GM19455 (cell line): ENCODE data around the gene MRPL54.

Experiments
- ATAC-seq: cut with Tn5 transposase; IDR thresholded peaks from one replicate; pipeline ENCODE4 v1.9.1; 2021; ENCODE audit not compliant: unreplicated experiment

The MRPL54 gene

GRCh38 chr19:3768748-3769099 is 6.2 kb downstream of the MRPL54 start:
- no peak for ATAC-seq

- no peak for ATAC-seq
Measured at GRCh38 chr19:3769494-3769893, 7.0 kb downstream of the MRPL54 start.

DNA sequence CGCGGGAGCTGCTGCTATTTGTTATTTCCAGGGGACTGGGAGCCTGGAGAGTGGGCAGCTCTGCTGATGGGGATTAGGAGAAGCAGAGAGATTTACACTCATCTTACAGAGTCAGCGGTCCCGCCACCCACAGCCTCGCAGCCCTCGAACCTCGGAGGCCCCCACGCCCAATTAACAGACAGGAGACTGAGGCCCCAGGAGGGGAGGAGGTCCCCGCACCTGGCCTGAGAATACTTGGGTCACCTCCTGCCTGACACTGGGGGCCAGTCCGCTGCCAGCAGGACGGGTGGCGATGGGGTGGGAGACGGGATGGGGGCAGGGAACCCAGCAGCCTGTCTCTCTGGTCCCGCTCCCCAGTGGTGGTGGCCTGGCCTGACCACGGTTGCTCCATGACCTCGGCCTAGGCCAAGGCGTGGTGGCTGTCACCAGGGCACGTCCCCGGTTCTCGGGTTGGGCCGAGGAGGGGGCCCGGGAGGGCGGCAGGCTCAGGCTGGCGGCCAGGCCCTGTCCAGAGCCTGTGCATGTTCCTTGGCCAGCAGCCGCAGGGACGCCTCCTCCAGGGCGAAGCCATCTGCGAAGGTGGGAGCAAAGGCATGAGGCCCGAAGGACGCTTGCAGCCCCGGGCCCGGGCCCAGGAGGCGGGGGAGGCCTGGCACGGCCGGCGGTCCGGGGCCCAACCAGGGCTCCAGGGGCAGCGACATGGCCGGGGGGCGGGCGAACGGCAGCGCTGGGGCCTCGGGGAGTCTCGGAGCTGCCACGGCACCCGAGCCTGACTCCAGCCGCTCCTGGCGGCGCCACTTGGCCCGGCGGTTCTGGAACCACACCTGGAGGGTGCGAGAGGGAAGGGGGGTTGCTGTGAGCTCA is 7.9 kb downstream of the MRPL54 start:
- ATAC-seq = no peak

DNA sequence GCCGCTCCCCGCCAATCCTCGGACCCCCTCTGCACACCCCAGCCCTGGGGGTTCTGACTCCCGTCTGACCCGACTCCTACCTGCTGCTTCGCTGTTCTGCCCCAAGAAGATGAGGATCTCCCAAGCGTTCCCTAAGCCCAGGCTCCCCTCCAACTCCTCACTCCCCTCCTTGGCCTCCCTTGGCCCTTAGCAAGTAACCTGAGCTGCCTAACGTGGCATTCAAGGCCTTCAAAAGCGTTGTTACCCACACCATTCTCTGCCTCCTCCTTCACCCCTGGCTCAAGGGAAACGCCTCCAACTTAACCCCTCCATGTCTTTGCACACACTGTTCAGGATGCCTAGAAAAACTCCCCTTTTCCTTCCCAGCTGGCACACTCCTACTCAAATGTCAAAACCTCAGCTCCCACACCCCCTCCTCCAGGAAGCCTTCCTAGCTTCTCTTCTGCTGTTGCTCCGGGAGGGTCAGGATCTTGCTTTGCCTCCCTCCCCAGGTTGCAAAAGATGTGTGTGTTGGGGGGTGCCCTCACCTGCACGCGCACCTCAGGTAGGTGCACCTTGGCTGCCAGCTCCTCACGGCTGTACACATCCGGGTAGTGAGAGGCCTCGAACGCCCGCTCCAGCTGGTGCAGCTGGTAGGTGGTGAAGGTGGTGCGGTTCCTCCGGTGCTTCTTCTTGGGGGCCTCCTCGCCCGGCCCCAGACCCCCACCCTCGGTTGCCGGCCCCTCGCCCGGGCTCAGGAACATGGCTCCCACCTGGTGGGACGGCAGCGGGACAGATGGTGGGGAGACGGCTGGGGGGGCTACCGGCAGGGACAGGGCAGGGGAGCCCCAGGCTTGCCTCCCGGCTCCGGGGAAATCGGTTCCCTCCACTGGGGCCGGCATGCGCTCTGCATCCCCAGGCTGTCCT is 8.8 kb downstream of the MRPL54 start:
- ATAC-seq = no peak

- no peak for ATAC-seq
Measured at GRCh38 chr19:3771906-3772455, 9.5 kb downstream of the MRPL54 start, which contains the start of gene RAX2. TSS of gene RAX2 (minus strand) at chr19:3772228. CDS start at chr19:3771742, 486 bp downstream.

- ATAC-seq = no peak
Measured at GRCh38 chr19:3773814-3774515, 11.5 kb downstream of the MRPL54 start.

GRCh38 chr19:3774621-3775373 is 12.3 kb downstream of the MRPL54 start:
- ATAC-seq = no peak

DNA sequence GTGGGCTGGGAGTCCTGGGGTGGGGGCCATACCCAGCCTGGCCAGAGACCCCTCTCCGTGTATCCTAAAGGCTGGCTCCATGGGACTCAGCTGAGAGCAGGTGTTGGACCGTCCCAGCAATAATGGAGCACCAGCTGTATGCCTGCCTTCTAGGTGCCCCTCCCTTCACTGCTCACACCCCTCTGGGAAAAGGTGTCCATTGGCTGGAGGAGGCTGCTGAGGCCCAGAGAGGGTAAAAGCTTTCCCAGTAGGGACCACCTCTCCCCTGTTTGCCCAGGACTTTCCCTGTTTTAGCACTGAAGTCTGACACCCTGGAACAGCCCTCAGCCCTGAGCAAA is 12.9 kb downstream of the MRPL54 start:
- no peak for ATAC-seq

GRCh38 chr19:3775831-3776230 is 13.3 kb downstream of the MRPL54 start:
- ATAC-seq = no peak

- no peak for ATAC-seq
Measured at GRCh38 chr19:3776479-3777040, 14.1 kb downstream of the MRPL54 start.

DNA sequence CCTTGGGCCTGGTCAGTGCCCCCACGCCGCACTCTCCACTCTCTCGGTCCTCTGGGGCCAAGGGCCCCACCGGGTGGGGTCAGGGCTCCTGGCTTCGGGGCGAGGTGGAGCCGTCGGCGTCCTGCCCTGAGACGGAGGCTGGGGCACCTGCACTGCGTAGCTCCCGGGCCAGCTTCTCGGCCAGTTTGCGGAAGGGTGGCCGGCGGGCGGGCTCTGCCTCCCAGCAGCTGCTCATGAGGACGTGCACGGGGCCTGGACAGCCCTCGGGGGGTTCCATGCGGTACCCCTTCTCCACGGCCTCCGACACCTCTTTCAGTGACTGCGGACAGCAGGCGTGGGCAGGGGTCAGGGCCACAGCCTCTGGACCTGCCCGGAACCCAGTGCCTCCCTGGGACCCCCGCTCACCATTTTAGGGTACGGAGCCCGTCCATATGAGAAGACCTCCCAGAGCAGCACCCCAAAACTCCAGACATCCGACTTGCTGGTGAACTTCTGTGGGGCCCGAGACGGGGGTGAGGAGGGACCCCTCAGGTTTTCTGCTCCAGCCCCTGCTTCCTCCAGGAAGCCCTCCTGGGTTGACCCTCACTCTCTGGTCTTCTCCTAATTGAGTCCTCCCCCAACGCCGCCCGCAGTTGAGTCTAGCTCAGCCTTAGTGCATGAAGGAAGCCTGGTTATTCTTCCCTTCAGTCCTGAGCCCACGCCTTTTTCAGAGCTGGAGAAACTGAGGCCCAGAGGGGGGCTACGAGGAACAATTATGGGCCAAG is 15.8 kb downstream of the MRPL54 start:
- ATAC-seq = no peak

GRCh38 chr19:3778899-3779723 is 16.6 kb downstream of the MRPL54 start:
- ATAC-seq = no peak

DNA sequence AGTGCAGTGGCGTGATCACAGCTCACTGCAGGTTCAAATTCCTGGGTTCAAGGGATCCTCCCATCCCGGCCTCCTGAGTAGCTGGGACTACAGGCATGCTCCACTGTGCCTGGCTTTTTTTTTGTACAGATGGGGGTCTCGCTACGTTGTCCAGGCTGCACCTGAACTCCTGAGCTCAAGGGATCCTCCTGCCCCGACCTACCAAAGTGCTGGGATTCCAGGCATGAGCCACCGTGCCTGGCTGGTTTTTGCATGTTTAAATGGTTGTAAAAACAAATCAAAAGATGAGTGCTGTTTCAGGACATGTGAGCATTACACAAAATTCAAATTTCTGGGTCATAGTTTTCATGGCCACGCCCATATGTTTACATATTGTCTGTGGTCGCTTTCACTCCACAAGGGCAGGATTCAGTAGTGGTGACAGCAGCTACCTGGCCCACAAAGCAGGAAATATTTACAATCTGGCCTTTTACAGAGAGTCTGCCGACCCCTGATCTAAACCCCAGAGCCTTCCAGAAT is 18.4 kb downstream of the MRPL54 start:
- ATAC-seq = no peak

GRCh38 chr19:3781603-3782002 is 19.1 kb downstream of the MRPL54 start:
- no peak for ATAC-seq

- no peak for ATAC-seq
Measured at GRCh38 chr19:3782330-3782729, 19.8 kb downstream of the MRPL54 start.

GRCh38 chr19:3782903-3783302 is 20.4 kb downstream of the MRPL54 start:
- no peak for ATAC-seq

- ATAC-seq = no peak
Measured at GRCh38 chr19:3783660-3784584, 21.4 kb downstream of the MRPL54 start.
